A549 (cell line): Measurements from ENCODE around the gene PCYT1A. TPM values are rescaled to one million over a fixed set of nuclear protein-coding genes. Genes with fewer than 3 reads are reported as not detected.

Source experiments
- ATAC-seq, 2 experiments: fragments of 200-7000 bp in 1 of 2; fragments of >200 bp in 1 of 2; cut with Nextera tagmentation in 1 of 2; cut with Tn5 transposase in 1 of 2; 3 replicates each; pipeline versions ENCODE4 v1.8.0 to v1.9.1; 2018 to 2020; ENCODE audit warnings: mild to moderate bottlenecking in 1 of 2, moderate library complexity in 1 of 2
- CTCF ChIA-PET: fragments of 300-600 bp; sonication (Branson Sonifier 250); formaldehyde crosslinking; extraction: SDS; loops from one replicate; lab custom pipeline; 2021; ENCODE audit warnings: antibody characterized with exemption, inconsistent platforms; lab: Yijun Ruan, JAX
- POLR2A ChIA-PET: fragments of 350-600 bp; formaldehyde crosslinking; extraction: SDS; loops from one replicate; lab custom pipeline; 2021; ENCODE audit warnings: antibody characterized with exemption, inconsistent platforms; lab: Yijun Ruan, JAX
- DNase-seq, 2 experiments: peaks; one replicate each; pipeline versions ENCODE4 v3.0.0 to v3.0.0-alpha.2; 2011 to 2016; ENCODE audit warnings: low read depth in 1 of 2, low spot score in 1 of 2
- FAIRE-seq: peaks from 2 replicates; lab custom pipeline; 2011; peaks lifted over from hg19 to GRCh38; lab: Jason Lieb, UNC
- H3K27ac ChIP-seq, 2 experiments: fragments of >200 bp; sonication (Bioruptor Twin); formaldehyde crosslinking; 3 replicates each; pipeline ENCODE4 v1.5.1; 2016 to 2017
- H3K4me1 ChIP-seq: fragments of >200 bp; sonication (Bioruptor Twin); formaldehyde crosslinking; 3 replicates; pipeline ENCODE4 v1.6.1; 2016
- H3K4me2 ChIP-seq: fragments of >200 bp; sonication (Bioruptor Twin); formaldehyde crosslinking; 3 replicates; pipeline ENCODE4 v1.6.1; 2016
- H3K4me3 ChIP-seq: fragments of >200 bp; sonication (Bioruptor Twin); formaldehyde crosslinking; 3 replicates; pipeline ENCODE4 v1.5.1; 2016
- H3K9me3 ChIP-seq: fragments of >200 bp; sonication (Bioruptor Twin); formaldehyde crosslinking; 3 replicates; pipeline ENCODE4 v1.6.1; 2016
- CBX2 ChIP-seq: fragments of 200-600 bp; sonication (generic); IDR thresholded peaks from 2 replicates; pipeline ENCODE4 v1.6.1; 2016; ENCODE audit warnings: low read depth, mild to moderate bottlenecking, borderline replicate concordance
- CEBPB ChIP-seq, 2 experiments: fragments of >200 bp in 1 of 2; sonication (Bioruptor Twin) in 1 of 2; formaldehyde crosslinking in 1 of 2; IDR thresholded peaks; 2 replicates each; pipeline ENCODE4 v1.6.1; 2012 to 2016
- EHMT2 ChIP-seq: fragments of 200-600 bp; sonication (generic); IDR thresholded peaks from 2 replicates; pipeline ENCODE4 v1.6.1; 2016; ENCODE audit warnings: antibody characterized with exemption, low read depth, mild to moderate bottlenecking, moderate library complexity
- ESRRA ChIP-seq: fragments of 150-350 bp; IDR thresholded peaks from 2 replicates; pipeline ENCODE4 v1.6.1; 2014; ENCODE audit warnings: mild to moderate bottlenecking, low read length, borderline replicate concordance
- FOXS1 ChIP-seq: fragments of 250-450 bp; sonication (Bioruptor Pico); IDR thresholded peaks from 2 replicates; pipeline ENCODE4 v1.5.0; 2020; ENCODE audit warnings: mild to moderate bottlenecking, moderate library complexity
- GATA3 ChIP-seq: IDR thresholded peaks from 2 replicates; pipeline ENCODE4 v1.6.1; 2012; ENCODE audit warnings: borderline replicate concordance
- HOXB5 ChIP-seq: fragments of 250-450 bp; sonication (Bioruptor Pico); IDR thresholded peaks from 2 replicates; pipeline ENCODE4 v1.5.0; 2020; ENCODE audit warnings: mild to moderate bottlenecking, moderate library complexity
- JUN ChIP-seq, 2 experiments: fragments of >200 bp; sonication (Bioruptor Twin); formaldehyde crosslinking; IDR thresholded peaks; 2 replicates in 1 of 2; 3 replicates in 1 of 2; pipeline ENCODE4 v1.6.1; 2016 to 2017
- KDM1A ChIP-seq: fragments of 200-600 bp; sonication (generic); IDR thresholded peaks from 2 replicates; pipeline ENCODE4 v1.6.1; 2016; ENCODE audit warnings: low read depth, mild to moderate bottlenecking
- KDM5A ChIP-seq: fragments of 200-600 bp; sonication (generic); IDR thresholded peaks from 2 replicates; pipeline ENCODE4 v1.6.1; 2016; ENCODE audit warnings: antibody characterized with exemption, mild to moderate bottlenecking
- MYC ChIP-seq: IDR thresholded peaks from 2 replicates; pipeline ENCODE4 v1.6.1; 2012; ENCODE audit warnings: mild to moderate bottlenecking, inconsistent platforms, low read length, improper control_type of control experiment, borderline replicate concordance
- NPAS2 ChIP-seq: fragments of 250-450 bp; sonication (Bioruptor Pico); IDR thresholded peaks from 2 replicates; pipeline ENCODE4 v1.8.0; 2022; ENCODE audit warnings: mild to moderate bottlenecking, moderate library complexity, borderline replicate concordance
- PHF8 ChIP-seq: fragments of 200-600 bp; sonication (generic); IDR thresholded peaks from 2 replicates; pipeline ENCODE4 v1.6.1; 2016; ENCODE audit warnings: low read depth, mild to moderate bottlenecking, antibody characterized with exemption, moderate library complexity, borderline replicate concordance
- POLR2A ChIP-seq: IDR thresholded peaks from 2 replicates; pipeline ENCODE4 v1.6.1; 2012; ENCODE audit warnings: mild to moderate bottlenecking, low read length
- RAD21 ChIP-seq, 2 experiments: fragments of >200 bp in 1 of 2; sonication (Bioruptor Twin) in 1 of 2; formaldehyde crosslinking in 1 of 2; IDR thresholded peaks in 1 of 2; conservative IDR thresholded peaks in 1 of 2; 2 replicates in 1 of 2; 3 replicates in 1 of 2; pipeline ENCODE4 v1.6.1; 2012 to 2018; ENCODE audit warnings: inconsistent platforms in 1 of 2
- SMC3 ChIP-seq: fragments of >200 bp; sonication (Bioruptor Twin); formaldehyde crosslinking; IDR thresholded peaks from 3 replicates; pipeline ENCODE4 v1.6.1; 2018; ENCODE audit warnings: inconsistent platforms
- ZNF302 ChIP-seq: fragments of 250-450 bp; sonication (Bioruptor Pico); IDR thresholded peaks from 2 replicates; pipeline ENCODE4 v1.9.0; 2021; ENCODE audit warnings: inconsistent platforms, mild to moderate bottlenecking, moderate library complexity
- WGBS: methylation state at CpG from one replicate; pipeline ENCODE4 v1.1.6; 2017; ENCODE audit errors: missing lambda C conversion rate; 5-methylcytosine and 5-hydroxymethylcytosine counted together
- polyA plus RNA-seq, 4 experiments: library from polyadenylated mRNA; depleted of rRNA in 3 of 4; stranded (reverse); fragments of >200 nt; fragmentation: RNase III in 1 of 4; extraction: RNeasy Plus Mini Kit Qiagen cat#74134 plus additional on column Dnase treatment in 1 of 4; gene quantifications; 2 replicates in 3 of 4; 3 replicates in 1 of 4; pipeline ENCODE4 v1.2.3, GENCODE V29; 2011 to 2017
- TF ChIP-seq, protein P1 (sequence below): fragments of >200 bp; sonication (Bioruptor Twin); formaldehyde crosslinking; IDR thresholded peaks from 2 replicates; pipeline ENCODE4 v1.6.1; 2016
- TF ChIP-seq, protein P2 (sequence below): IDR thresholded peaks from 2 replicates; pipeline ENCODE4 v1.6.1; 2012
- TF ChIP-seq, protein P3 (sequence below): fragments of 250-450 bp; sonication (Bioruptor Pico); IDR thresholded peaks from 2 replicates; pipeline ENCODE4 v1.5.0; 2021; ENCODE audit warnings: mild to moderate bottlenecking, moderate library complexity, borderline replicate concordance
- TF ChIP-seq, protein P4 (sequence below): fragments of 450-650 bp; IDR thresholded peaks from 2 replicates; pipeline ENCODE4 v1.6.1; 2014; ENCODE audit warnings: antibody characterized with exemption
- TF ChIP-seq, protein P5 (sequence below): fragments of 150-350 bp; IDR thresholded peaks from 2 replicates; pipeline ENCODE4 v1.6.1; 2014; ENCODE audit warnings: low read depth, mild to moderate bottlenecking, low read length

Gene PCYT1A
- polyA plus RNA-seq, 2 of the 4 experiments (the other 2 are of a cell fraction), result 41.9 to 45.4 TPM

DNA sequence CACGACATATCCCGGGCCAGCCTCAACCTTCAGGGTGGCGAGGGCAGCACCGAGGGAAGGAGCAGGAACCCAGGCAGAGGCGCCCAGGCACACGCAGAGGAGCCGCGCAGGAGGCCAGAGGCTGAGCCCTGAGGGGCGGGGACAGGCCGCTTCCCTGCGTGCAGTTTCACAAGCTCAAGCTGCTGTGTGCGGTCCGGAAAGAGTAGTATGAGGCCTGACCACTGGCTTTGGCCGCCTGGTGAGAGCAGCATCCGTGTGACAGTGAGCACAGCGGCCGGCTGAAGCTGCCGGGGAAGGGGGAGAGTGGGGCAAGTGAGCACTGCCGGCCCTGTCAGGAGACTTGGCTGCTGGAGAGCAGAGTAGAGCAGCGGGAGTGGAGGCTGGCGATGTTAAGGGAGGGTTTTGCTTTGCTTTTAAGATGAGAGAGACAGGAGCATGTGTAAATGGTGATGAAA lies 85.0 kb downstream of the PCYT1A start:
- POLR2A ChIA-PET, result no interaction called here
- ATAC-seq (no peak; a peak in 1 of 6 replicates), DNase-seq (no peak), FAIRE-seq (no peak)
- H3K9me3 ChIP-seq, result no peaks in the 10 kb centered on the region
- no peaks in the 10 kb centered on the region for H3K4me1 ChIP-seq
- CTCF ChIA-PET, result no interaction called here
- no peak overlapping the region for H3K27ac ChIP-seq
- no peak overlapping the region for H3K4me2 ChIP-seq
- TF ChIP-seq KDM1A, result no peak
- no peak for TF ChIP-seq POLR2A
- TF ChIP-seq, protein P1, sequence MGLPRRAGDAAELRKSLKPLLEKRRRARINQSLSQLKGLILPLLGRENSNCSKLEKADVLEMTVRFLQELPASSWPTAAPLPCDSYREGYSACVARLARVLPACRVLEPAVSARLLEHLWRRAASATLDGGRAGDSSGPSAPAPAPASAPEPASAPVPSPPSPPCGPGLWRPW, result no peak
- no peak for TF ChIP-seq JUN (IDR thresholded peaks at IDR 0.05)
- no peak for TF ChIP-seq EHMT2
- TF ChIP-seq CEBPB (IDR thresholded peaks at IDR 0.05), result no peak
- TF ChIP-seq GATA3, result no peak
- H3K4me3 ChIP-seq, result no peak overlapping the region
- 74% methylated on average over 16 of the region's 21 CpGs for WGBS

DNA sequence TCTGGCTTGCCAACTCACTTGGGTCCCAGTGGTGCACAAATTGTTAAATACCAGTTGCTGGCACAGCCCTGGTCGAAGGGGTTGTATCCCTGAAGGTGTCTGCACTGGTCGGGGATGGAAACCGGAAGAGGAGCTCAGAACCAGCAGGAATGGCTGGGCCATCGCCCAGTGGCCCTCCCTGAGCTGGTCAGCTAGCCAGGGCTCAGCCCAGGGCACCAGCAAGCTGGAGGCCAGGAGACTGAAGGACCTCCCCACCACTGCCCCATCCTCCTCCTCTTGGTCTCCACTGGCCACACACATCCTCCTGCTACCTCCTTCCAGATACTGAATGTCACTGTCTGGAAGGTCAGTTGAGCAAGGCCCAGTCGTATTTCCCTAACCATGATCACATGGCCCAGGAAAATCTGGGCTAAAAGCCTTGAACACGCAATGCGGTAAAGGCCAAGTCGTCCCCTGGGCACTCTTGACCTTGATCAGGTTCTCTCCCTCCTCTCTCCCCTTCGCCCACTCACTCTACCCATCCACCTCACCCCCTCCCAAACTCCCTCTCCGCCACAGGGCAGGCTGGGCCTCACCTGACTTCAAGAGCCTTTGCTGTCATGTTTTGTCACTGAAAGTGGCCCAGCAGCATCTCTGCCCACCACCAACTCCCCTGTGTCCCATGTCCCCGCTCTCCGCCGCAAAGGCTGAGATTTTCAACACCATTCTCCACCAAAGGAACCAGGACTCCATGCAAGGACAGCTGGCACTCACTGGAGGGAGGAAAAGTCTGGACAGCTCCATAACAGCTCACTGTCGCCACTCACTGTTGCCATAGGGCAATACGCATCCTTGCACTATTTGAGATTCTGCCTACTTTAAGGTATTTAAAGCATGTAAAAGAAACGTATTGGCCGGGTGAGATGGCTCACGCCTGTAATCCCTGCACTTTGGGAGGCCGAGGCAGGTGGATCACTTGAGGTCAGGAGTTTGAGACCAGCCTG lies 88.5 kb downstream of the PCYT1A start:
- no peak overlapping the region for H3K4me2 ChIP-seq
- H3K27ac ChIP-seq, result no peak overlapping the region
- ATAC-seq, result peak in 1 of 2 experiments; percentile 31; a peak in 3 of 6 replicates
- FAIRE-seq, result no peak
- TF ChIP-seq PHF8 (no peak), JUN (IDR thresholded peaks at IDR 0.05) (no peak), RAD21 (conservative IDR thresholded peaks at IDR 0.05 in 1 of 2, IDR thresholded peaks at IDR 0.05 in 1 of 2) (0 out of 5 replicates have a peak, but pooled peaks of 1 of the 2 experiments have one; percentile 5)
- TF ChIP-seq, all 56 proteins: peak for 1
- H3K4me1 ChIP-seq, result no peaks in the 10 kb centered on the region
- 79% methylated on average over 15 of the region's 19 CpGs for WGBS
- peak in 1 of 2 experiments; percentile 31 for DNase-seq
- no peak overlapping the region for H3K4me3 ChIP-seq
- H3K9me3 ChIP-seq, result no peaks in the 10 kb centered on the region
- ChIA-PET CTCF (interaction anchor here (1.0 to 4.8 kb wide), 3 partner anchors 11 to 175 kb away, joined by 3 to 64 read pairs (median 25); no protein-coding TSS in a partner anchor), POLR2A (no interaction called here)

DNA sequence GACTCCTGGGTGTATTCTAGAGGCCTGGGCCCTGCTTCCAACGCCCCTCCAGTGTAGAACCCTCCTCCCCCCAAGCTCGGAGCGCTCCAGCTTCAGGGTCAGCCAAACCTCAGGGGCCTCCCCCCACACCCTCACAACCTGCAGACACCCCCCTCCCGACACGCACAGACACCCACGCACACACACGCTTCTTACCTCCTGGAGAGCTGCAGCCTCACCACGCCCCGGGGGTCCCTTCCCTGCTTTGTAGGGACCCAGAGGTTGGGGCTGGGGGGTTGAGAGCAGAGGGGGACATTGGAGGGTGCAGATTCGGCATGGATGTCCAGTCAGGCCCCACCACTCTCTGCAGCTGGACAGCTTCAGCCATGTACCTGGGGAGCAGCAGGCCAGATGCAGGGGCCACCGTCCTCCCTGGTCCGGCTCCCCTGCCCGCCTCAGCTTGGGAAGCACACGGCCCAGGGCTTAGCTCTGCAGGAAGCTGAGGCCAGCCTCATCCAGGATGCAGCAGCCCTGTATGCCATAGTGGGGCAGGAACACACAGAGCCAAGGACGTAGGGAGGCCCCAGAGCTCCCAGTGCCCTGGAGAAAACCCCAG lies 89.3 kb downstream of the PCYT1A start:
- no peaks in the 10 kb centered on the region for H3K4me1 ChIP-seq
- no peak for TF ChIP-seq KDM1A
- no peak for TF ChIP-seq ZNF302
- no peak for TF ChIP-seq SMC3
- TF ChIP-seq, protein P2, sequence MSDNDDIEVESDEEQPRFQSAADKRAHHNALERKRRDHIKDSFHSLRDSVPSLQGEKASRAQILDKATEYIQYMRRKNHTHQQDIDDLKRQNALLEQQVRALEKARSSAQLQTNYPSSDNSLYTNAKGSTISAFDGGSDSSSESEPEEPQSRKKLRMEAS, result no peak
- no peak for TF ChIP-seq KDM5A
- TF ChIP-seq CEBPB (IDR thresholded peaks at IDR 0.05), result no peak
- TF ChIP-seq, protein P3, sequence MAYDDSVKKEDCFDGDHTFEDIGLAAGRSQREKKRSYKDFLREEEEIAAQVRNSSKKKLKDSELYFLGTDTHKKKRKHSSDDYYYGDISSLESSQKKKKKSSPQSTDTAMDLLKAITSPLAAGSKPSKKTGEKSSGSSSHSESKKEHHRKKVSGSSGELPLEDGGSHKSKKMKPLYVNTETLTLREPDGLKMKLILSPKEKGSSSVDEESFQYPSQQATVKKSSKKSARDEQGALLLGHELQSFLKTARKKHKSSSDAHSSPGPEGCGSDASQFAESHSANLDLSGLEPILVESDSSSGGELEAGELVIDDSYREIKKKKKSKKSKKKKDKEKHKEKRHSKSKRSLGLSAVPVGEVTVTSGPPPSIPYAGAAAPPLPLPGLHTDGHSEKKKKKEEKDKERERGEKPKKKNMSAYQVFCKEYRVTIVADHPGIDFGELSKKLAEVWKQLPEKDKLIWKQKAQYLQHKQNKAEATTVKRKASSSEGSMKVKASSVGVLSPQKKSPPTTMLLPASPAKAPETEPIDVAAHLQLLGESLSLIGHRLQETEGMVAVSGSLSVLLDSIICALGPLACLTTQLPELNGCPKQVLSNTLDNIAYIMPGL (CRISPR knock-in tag), result no peak
- TF ChIP-seq NPAS2, result no peak
- no peak for TF ChIP-seq HOXB5 (CRISPR knock-in tag)
- no peak for TF ChIP-seq MYC
- TF ChIP-seq, protein P4, sequence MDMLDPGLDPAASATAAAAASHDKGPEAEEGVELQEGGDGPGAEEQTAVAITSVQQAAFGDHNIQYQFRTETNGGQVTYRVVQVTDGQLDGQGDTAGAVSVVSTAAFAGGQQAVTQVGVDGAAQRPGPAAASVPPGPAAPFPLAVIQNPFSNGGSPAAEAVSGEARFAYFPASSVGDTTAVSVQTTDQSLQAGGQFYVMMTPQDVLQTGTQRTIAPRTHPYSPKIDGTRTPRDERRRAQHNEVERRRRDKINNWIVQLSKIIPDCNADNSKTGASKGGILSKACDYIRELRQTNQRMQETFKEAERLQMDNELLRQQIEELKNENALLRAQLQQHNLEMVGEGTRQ, result no peak
- TF ChIP-seq, protein P5, sequence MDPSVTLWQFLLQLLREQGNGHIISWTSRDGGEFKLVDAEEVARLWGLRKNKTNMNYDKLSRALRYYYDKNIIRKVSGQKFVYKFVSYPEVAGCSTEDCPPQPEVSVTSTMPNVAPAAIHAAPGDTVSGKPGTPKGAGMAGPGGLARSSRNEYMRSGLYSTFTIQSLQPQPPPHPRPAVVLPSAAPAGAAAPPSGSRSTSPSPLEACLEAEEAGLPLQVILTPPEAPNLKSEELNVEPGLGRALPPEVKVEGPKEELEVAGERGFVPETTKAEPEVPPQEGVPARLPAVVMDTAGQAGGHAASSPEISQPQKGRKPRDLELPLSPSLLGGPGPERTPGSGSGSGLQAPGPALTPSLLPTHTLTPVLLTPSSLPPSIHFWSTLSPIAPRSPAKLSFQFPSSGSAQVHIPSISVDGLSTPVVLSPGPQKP, result no peak
- no peak for TF ChIP-seq FOXS1 (CRISPR knock-in tag)
- no peak for TF ChIP-seq CBX2
- TF ChIP-seq ESRRA, result no peak
- no peak for TF ChIP-seq JUN (IDR thresholded peaks at IDR 0.05)
- DNase-seq (no peak), FAIRE-seq (no peak), ATAC-seq (no peak)
- no peak overlapping the region for H3K4me2 ChIP-seq
- H3K9me3 ChIP-seq, result no peaks in the 10 kb centered on the region
- ChIA-PET CTCF (interaction anchor here (1.0 to 4.8 kb wide), 3 partner anchors 10 to 174 kb away, joined by 3 to 64 read pairs (median 25); no protein-coding TSS in a partner anchor), POLR2A (no interaction called here)
- 40% methylated on average over 1 of the region's 15 CpGs for WGBS
- H3K4me3 ChIP-seq, result no peak overlapping the region
- H3K27ac ChIP-seq, result no peak overlapping the region
